Myocyte (in vitro differentiated cells): Measurements from ENCODE around the gene RARRES1. TPM values are rescaled to one million over a fixed set of nuclear protein-coding genes. Genes with fewer than 3 reads are reported as not detected.

ENCODE experiments used
- total RNA-seq: library from RNA; depleted of rRNA; stranded (reverse); fragments of >200 nt; gene quantifications from 2 replicates; pipeline ENCODE4 v1.2.3, GENCODE V29; 2014

Gene RARRES1
- total RNA-seq, 1 donor from 2014 or later, result not detected

Other genes with a start within 250 kb of the RARRES1 start
- gene MLF1, start 161.3 kb downstream of the RARRES1 start, total RNA-seq, result 11.7 and 13.2 TPM in 2 replicates
- 58.1 and 88.1 TPM in 2 replicates for gene GFM1, start 87.9 kb downstream of the RARRES1 start, total RNA-seq
- gene LXN, start 59.8 kb downstream of the RARRES1 start, total RNA-seq, result not detected in 2 replicates
- 56.8 and 57.1 TPM in 2 replicates for gene MFSD1, start 69.6 kb upstream of the RARRES1 start, total RNA-seq